Stimulated activated CD4-positive, alpha-beta T cell treated with anti-CD3 and anti-CD28 coated beads, TNF-alpha, amount 100 ng/mL, for 4 hours (primary cell): ENCODE measurements around the gene OLFM2.
"Not testable (repeated sequence)": the region's sequence is repeated elsewhere in the genome, so short reads cannot be mapped to it uniquely, and the experiment has no call there.

ENCODE experiments used
- DNase-seq, 3 experiments: peaks; one replicate each; pipeline ENCODE4 v3.0.0-alpha.2; 2020; ENCODE audit warnings: low read depth in 3 of 3

Gene OLFM2

GRCh38 chr19:9863759-9864158, 72.6 kb downstream of the OLFM2 start:
- no peak for DNase-seq

DNA sequence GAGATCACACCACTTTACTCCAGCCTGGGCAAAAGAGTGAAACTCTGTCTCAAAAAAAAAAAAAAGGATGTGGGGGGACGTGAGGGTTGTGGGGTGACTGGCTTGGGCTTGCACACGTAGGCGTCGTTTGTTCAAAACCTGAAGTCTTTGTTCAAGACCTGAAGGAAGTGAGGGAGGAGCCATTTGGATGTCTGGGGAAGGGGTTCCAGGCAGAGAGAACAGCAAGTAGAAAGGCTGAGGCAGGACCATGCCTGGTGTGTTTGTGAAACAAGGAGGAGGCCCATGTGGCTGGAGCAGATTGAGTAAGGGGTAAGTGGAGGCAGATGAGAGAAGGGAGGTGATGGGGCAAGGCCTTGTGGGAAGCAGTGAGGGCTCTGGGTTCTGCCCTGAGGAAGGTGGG, 73.4 kb downstream of the OLFM2 start:
- no peak for DNase-seq

GRCh38 chr19:9861503-9861902, 74.8 kb downstream of the OLFM2 start:
- DNase-seq: no peak

DNA sequence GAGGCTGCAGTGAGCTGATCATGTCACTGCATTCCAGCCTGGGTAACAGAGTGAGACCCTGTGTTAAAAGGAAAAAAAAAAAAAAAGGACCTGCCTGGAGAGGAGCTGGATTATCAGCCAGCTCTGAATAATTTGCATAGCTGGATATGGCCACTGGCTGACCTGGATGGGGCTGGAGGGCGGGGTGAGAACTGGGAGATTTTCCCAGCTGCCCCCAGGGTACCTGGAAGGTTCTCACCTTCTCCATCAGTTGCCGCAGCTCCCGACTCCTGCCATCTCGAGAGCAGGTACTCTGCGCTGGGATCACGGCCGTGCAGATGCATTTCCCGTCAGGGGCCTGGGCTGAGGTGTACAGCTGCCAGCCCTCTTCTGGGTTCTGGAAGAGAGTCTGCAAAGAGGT, 75.9 kb downstream of the OLFM2 start:
- no peak for DNase-seq

GRCh38 chr19:9858766-9859165, 77.5 kb downstream of the OLFM2 start:
- DNase-seq: no peak

DNA sequence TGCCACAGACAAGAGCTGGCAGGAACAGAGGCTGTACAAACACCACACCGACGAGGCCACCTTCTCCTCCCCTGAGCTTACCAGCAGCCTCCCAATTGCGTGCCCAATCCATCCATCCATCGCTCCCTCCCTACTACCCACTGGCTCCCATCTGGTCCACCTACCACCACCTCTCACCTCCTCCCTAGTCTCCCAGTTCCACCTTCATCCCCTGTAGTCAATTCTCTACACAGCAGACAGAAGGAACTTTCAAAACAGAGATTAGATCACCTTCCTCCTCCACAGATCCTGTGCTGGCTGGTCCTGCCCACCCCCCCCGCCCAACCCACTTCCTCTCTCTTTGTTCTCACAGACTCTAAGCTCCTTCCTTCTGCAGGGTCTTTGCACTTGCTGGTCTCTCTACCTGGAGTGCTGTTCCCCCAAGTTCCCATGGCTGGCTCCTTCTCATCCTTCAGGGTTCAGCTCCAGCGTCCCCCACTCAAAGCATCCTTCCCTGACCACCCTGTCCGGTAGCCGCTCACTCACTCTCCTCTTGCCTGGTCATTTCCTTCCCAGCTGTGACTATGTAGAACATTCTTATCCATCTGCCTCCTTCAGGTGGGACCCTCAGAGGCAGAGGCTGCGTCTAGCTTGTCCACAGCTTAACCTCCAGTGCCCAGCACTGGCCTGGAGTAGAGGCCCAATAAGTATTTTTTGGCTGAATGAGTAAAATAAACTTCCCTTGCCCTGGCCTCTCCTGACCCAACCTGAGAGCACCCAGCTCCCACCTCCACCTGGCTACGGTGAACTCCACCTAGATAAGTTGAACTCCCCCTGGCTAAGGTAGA, 78.2 kb downstream of the OLFM2 start:
- no peak for DNase-seq

DNA sequence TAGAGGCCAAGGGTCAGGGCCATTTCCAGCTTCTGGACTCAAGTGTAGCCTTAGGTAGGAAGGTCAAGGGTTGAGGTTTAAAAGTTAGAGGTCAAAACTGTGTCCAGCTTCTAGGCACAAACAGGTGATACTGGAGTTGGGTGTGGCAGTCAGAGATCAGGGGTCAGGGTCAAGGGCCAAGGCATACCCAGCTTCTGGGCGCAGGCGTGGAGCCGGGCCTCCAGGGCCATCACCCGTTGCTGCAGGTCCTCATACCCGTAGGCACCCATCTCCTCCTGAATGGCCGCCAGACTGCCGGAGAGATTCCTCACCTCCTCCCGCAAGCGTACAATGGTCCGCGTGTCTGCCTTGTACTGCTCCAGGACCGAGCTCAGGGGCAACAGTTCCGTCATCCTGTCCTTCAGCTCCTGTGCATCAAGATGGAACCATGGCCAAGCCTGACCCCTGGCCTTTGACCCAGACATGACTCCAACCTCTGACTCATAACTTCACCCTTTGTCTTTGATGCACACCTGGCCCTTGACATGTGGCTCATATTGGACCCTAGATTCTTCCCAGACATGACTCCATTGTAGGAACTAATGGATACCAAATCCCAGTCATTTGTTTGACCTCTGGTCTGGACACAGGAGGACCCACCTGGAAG, 79.1 kb downstream of the OLFM2 start:
- DNase-seq: no peak

- DNase-seq: no peak
Observed at GRCh38 chr19:9856609-9857008, 79.7 kb downstream of the OLFM2 start.

- DNase-seq: no peak
Observed at GRCh38 chr19:9854282-9854846, 82.0 kb downstream of the OLFM2 start.

- DNase-seq: no peak
Observed at GRCh38 chr19:9850235-9850959, 85.9 kb downstream of the OLFM2 start.

- DNase-seq: no peak
Observed at GRCh38 chr19:9849791-9850190, 86.5 kb downstream of the OLFM2 start.

DNA sequence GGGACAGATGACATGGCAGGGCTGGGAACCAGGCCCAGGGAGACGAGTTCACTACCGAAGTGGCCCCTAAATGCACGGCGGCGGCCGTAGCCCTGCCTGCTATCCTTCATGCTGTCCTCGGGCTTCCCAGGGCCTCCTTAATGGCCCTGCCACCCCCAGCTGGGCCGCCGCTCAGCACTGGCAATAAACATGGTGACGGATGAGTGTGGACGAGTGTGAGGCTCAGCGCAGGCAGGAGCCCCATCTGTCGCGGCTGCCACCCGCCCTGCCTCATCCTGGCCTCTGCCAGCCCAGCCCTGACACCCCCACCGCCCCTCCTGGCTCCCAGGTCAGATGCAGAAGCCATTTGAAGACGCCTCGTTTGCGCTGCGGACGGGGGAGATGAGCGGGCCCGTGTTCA, 87.6 kb downstream of the OLFM2 start:
- no peak for DNase-seq

GRCh38 chr19:9848060-9848459, 88.3 kb downstream of the OLFM2 start:
- no peak for DNase-seq

- DNase-seq: peak in 1 of 3 experiments; percentile 34
Observed at GRCh38 chr19:9847087-9847671, 89.1 kb downstream of the OLFM2 start.

GRCh38 chr19:9843626-9844273, 92.6 kb downstream of the OLFM2 start:
- DNase-seq: not testable (repeated sequence)

DNA sequence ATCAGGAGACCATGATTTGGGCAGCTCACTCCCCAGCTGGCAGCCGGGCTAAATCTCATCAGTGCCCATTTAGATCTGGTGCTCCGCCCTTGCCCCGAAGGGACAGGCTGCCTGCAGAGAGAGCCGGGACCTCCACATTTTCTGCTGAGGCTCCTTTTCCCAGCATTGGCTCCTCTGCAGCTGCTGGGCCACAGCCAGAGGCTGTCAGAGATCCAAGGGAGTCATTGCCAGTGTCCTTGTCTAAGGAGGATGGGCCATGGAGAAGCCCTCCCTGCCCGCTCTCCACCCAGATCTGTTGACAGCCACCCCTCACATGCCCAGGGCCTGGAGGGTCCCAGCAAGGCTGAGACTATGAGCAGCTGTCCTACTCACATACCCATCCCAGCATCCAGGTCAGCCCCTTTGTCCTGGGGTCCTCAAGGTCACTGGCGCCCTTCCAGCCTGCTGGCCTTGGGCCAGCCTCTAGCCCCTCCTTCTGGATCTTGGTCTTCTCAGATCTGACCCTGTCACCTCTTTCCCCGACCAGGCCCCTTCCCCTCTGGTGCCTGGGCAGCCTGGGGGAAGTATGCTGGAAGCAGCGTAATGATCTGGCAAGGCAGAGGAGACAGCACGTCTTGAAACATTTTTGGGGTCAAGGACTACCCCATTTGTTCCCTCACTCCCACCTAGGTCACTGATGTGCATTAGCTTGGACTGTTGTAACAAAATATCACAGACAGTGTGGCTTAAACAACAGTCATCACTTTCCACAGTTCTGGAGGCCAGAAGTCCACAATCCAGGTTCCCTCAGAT, 93.3 kb downstream of the OLFM2 start:
- no peak for DNase-seq

- no peak for DNase-seq
Observed at GRCh38 chr19:9839415-9839814, 96.9 kb downstream of the OLFM2 start.

- no peak for DNase-seq
Observed at GRCh38 chr19:9838324-9838723, 98.0 kb downstream of the OLFM2 start.

DNA sequence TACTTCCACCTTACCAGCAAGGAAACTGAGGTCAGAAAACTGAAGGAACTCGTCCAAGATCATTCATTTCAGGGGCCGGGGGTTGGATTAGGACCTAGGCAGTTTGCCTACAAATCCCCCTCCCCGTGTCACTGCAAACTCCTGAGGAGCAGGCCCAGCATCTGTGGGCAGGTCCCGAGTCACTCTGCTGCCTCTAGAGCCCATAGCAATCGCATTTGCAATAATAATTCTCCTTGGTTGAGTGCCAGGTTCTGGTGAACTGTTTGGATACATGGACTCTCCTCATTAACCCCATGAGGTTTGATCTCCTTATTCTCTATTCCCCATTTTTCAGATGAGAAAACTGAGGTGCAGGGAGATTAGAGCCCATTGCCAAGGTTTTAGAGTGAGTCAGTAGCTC, 100.3 kb downstream of the OLFM2 start:
- no peak for DNase-seq

DNA sequence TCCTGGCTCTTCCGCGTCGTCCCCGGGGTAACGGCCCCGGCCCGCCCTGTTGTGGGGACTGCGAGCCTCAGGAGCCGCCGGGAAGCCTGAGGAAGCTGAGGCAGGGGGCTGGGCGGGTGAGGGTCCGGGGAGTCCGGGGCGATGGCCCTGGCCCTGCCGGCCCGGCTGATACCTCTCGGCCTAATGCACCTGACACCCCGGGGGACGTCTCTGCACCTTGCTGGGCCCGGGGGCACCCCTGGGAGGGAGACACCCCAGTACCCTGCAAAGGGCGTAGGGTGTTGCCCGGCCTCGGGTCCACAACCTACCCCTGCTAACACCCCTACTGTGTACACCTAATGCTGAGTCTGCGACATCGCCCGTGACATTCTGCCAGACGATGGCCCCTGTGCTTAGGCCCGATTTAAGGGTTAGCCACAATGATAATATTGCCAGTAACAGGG, 100.8 kb downstream of the OLFM2 start:
- DNase-seq: peak in 1 of 3 experiments; percentile 18
